ENCODE measurements around the gene TMEM130.

The TMEM130 gene

GRCh38 chr7:98807068-98808048 is 62.5 kb downstream of the TMEM130 start:
- no peak for DNase-seq (ENCODE audit: low read depth)

- DNase-seq (ENCODE audit: low read depth): no peak
These were observed 63.6 kb downstream of the TMEM130 start for GRCh38 chr7:98805956-98806838.

- no peak for DNase-seq (ENCODE audit: low read depth)
These were observed 67.1 kb downstream of the TMEM130 start for GRCh38 chr7:98802781-98803110.

- peak; percentile 32 for DNase-seq (ENCODE audit: low read depth)
These were observed 67.6 kb downstream of the TMEM130 start for GRCh38 chr7:98802088-98802780.

GRCh38 chr7:98800996-98801395 is 68.8 kb downstream of the TMEM130 start:
- DNase-seq (ENCODE audit: low read depth): no peak

- no peak for DNase-seq (ENCODE audit: low read depth)
These were observed 72.7 kb downstream of the TMEM130 start for GRCh38 chr7:98797150-98797549.
